NCI-H2029 treated with DMSO at 0.1 percent for 48 hours (cell line): ENCODE measurements around the gene DPH5.

Experiments used
- DNase-seq: peaks from one replicate; lab custom pipeline; 2025; lab: John Stamatoyannopoulos, UW

DPH5 gene

DNA sequence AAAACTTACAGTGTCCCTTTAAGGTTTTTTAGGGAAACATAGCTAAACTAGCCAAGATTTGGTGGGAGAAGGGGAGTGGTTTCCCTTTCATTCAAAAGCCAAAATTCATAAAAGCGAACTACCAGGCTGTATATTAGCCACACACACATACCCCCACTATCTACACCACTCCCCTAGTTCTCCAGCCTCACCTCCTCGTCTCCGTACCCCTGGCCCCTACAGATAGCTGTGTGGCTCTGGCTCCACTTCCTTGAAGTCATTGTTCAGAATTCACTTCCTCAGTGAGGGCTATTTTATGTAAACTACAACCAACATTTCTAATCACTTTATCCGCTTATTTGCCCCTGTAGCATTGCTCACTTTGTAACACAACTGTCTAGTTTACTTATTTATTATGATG lies 5.3 kb upstream of the DPH5 start:
- no peak for DNase-seq

GRCh38 chr1:101029184-101029583 lies 3.6 kb upstream of the DPH5 start:
- DNase-seq, result no peak

DNA sequence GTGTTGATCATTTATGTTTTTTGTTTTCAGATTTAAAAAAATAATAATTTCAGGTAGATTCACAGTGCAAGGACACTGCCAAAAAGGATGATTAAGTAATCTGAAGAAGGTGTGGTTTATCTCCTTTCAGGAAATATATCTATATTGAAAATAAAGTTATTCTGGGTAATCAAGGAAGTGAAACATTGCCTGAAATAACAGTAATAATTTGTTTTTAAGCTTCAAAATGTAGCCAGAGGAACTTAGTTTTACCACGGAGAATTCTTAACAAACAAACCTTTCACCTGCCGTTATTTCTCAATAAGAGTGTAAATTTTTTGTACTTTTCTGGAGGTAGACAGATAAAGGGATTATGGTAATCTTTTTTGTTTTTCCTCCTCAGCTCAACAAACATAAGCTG lies 2.9 kb upstream of the DPH5 start:
- no peak for DNase-seq

DNA sequence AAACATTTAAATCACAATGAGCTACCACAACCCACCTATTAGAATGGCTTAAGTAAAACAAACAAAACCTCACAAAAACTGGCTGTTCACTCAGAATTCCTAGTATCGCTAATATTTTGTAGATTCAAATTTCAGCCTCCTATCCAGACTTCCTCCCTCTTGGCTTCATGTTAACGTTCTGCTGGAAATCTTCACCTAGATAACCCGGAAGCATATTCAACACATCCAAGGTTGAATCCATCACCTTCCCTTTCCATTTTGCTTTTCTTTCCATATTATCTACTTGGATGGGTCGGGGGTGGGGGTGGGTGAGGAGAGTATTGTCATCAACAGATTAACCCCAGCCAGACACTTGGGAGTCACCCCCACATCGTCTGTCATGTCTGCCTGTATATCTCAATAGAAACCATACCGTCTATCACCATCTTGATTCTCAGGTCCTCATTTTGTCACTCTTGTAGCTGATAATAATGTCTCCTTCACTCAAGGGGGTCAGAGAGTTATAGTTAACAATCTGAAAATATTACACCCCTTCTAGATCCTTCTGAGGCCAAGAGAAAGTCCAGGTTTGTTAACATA lies 1.7 kb upstream of the DPH5 start:
- DNase-seq, result no peak

DNA sequence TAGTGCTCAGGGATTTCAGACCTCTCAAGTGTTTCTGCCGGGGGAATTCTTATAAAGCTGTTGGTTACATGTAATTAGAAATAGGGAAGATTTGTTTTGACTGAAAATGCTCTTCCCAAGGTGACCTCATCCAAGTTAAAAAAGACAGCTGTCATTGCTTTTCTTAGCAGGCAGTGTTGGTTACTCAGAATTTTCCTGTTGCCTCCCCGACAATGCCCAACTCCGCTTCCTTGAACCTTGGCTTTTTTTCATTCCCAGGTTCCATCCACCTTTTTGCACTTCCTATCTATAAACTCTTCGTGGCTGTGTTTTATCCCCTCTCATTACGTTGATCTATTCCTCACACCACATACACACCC lies 825 bp upstream of the DPH5 start:
- no peak for DNase-seq

DNA sequence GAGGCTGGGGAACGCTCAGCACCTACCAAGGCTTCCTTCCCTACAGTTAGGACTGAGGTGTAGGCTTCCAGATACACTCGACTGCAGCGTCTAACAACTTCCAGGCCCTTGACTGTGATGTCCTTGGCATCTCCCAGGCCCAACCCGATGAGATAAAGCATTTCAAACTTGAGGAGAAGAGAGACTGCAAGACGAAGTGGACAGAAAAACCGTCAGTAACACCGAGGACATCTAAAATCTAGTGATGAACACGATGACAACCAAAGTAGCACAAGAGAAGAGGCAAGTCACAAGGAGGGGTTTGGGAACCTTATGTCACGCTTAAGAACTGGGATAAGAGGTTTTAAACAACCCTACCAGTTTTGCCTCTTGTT lies 314 bp downstream of the DPH5 start:
- no peak for DNase-seq

GRCh38 chr1:101022294-101022693 lies 3.3 kb downstream of the DPH5 start:
- DNase-seq, result peak; percentile 81

GRCh38 chr1:101017448-101017847 lies 8.1 kb downstream of the DPH5 start:
- DNase-seq, result no peak

DNA sequence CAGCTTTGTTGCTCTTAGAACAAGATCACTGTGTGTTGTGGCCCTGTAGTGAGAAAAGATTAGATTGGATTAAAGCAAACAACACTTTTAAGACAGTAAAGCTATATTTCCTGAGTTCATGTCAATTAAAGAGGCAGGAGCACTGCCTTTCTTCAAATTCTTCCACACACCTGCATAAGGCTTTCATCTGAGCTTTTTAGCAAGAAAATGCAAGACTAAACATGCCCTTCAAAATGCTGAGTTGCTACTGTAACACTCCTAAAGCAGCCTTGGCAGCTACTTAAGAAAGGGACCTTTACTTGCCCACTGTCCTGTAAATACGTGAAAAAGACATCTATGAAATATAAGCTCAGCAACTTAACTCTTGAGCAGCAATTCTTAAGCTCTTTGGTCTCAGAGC lies 11.8 kb downstream of the DPH5 start:
- DNase-seq, result no peak

GRCh38 chr1:101008229-101008834 lies 17.3 kb downstream of the DPH5 start:
- DNase-seq, result no peak

DNA sequence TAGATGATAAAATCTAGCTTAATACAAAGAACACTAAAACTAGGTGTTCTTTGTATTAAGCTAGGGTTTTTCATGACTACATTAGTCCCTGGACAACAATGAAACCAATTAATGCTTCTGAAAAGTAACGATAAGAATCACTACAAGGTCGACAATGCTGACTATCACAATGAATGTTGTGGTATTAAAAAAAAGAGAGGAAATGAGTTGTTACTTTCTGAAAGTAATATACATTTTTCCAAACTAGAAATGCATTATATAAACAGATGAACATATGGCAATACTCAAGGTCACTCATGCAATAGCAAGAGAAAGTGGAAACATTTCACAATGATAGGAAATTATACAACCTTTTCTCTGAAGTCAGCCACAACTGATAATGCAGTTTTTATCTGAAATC lies 19.0 kb downstream of the DPH5 start:
- no peak for DNase-seq

DNA sequence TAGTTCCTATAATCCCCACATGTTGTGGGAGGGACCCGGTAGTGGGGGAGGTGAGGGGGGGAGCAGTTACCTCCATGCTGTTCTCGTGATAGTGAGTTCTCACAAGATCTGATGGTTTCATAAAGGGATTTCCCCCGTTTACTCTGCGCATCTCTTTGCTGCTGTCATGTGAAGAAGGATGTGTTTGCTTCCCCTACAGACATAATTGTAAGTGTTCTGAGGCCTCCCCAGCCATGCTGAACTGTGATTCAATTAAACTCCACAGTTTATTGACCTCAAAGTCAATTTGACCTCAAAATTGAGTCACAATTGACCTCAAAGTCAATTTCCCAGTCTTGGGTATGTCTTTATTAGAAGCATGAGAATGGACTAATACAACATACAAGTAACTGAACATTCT lies 19.7 kb downstream of the DPH5 start:
- no peak for DNase-seq

DNA sequence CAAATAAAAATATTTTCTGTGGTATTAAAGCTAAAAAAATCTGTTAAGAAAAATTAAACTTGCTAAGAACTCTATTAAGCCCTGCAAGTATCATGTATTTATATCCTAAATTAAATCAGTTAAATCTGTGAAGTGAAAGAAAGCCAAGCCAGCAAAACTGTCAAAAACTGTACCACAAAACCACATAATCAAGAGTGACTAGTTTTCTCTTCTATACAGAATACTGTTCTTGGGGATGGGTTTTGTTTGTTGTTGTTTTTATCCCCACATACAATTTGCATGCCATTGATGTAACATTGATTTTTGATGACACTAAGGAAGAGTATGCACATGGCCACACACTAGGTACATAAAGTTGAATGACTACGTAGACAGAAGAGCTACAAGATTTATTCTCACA lies 20.4 kb downstream of the DPH5 start:
- no peak for DNase-seq

GRCh38 chr1:101004670-101005069 lies 20.9 kb downstream of the DPH5 start:
- no peak for DNase-seq

DNA sequence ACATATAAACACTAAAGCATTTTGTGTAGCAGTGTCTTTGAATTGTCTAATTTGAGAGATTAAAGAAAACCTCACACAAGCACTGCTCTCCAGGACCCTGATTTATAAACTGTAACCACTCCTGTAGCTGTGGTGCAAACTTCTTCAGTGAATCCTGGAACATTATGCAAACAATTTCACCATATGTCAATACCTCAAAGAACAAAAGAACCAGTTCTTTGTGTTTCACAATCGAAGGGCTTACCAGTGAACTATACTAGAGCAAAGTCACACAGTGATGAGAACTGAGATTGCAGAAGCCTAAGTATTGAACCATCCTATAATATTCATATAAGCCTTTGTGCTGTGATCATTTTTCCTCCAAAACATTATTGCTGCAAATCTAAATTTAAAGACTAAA lies 21.5 kb downstream of the DPH5 start:
- DNase-seq, result no peak

DNA sequence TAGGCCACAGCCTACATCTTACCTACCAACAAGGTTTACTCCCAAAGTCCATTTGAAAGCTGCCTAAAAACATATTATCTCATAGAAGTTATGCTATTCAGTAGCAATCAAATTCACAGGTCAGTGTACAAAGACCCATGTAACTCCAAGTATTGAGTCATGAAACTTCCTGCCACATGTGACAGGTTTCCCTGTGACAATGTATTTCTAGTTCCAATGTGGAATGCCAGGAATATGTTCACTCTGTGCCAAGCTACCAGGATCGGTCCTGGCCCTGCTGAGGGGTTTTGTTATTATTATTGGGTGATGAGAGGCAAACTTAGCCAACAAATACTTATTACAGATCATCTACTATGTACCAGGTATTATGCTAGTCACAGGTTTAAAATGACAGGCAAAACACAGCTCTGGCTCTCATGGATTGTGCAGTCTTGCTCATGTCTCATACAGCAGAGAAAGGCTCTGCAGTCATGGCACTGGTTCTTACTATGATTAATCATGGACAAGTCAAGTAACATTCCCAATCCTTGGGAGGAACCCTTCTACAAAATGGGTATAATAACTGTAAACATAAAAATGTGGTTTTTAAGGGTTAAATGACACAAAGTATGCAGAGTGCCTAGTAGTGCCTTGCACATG lies 22.5 kb downstream of the DPH5 start:
- DNase-seq, result no peak

GRCh38 chr1:101002551-101002950 lies 23.0 kb downstream of the DPH5 start:
- no peak for DNase-seq

DNA sequence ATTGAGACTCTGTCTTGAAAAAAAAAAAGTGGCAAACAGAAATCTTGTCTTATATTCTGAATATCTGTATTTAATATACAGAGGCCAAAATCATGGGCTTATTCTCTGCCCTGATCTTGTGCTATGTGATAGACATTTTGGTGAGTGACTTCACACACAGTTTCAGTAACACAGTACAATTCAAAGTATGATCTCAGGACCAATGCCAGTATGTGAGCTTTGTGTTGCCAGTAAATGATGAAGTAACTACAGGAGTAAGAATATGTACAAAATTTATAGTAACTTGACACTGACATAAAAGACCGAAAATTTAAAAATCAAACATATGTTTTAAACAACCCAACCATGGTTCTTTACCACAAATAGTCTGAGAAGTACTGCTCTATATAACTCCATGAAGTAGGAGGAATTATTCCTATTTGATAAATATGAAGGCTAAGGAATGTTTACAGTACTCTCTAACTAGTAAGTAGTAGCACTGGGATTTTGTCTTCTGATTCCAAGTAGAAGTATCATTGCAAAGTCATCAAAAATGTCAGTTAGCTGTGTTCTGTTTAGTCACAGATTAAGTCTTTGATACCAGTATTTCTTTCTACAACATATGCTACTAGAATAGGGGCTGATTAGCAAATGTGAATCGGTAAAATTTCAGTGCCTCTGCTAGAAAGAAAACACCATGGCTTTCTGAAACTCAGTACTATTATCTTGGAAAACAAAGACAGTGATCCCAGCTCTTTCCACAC lies 25.3 kb downstream of the DPH5 start:
- no peak for DNase-seq

DNA sequence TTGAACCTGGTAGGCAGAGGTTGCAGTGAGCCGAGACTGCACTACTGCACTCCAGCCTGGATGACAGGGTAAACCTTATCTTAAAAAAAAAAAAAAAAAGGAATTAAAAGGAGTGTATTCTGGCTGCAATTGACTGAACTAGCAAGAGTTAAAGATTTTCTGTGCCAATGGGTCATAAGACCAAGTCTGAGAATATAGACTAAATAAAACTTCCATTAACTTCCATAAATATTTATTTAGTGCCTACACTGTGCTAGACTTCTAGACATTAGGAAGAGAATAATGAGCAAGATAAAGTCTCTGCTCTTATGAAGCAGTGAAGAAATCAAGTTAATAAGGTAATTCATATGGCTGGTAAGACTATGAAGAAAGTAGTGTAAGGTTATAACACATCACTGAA lies 27.2 kb downstream of the DPH5 start:
- DNase-seq, result no peak

GRCh38 chr1:100995198-100995988 lies 30.2 kb downstream of the DPH5 start:
- DNase-seq, result no peak

GRCh38 chr1:100989306-100990077 lies 36.1 kb downstream of the DPH5 start:
- no peak for DNase-seq

DNA sequence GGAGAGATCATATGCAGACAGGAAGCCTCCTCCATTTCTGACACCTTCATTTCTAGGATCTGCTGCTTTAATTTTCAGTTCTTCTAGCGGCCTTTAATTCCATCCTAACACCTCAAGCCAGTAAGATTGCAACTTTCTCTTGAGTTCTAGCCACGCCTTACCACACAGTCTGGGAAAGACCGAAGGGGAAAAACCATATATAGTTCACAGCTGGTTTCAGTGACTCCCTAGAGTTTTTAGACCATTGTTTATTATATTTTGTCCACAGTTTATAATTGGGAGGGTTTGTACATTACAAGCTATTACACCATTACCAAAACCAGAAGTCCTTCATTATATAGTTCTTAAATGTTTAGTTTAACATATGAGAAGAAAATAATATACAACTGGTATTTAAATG lies 37.5 kb downstream of the DPH5 start:
- DNase-seq, result no peak
